Loucy (cell line): ENCODE data around the gene CRNKL1.

Experiments used
- EZH2phosphoT487 ChIP-seq: fragments of 200-600 bp; IDR thresholded peaks from 2 replicates; pipeline ENCODE4 v1.6.1; 2018; ENCODE audit warnings: antibody characterized with exemption, mild to moderate bottlenecking, moderate library complexity, borderline replicate concordance
- TF ChIP-seq, protein P1 (sequence below): fragments of 200-600 bp; sonication (generic); conservative IDR thresholded peaks from 2 replicates; pipeline ENCODE4 v1.5.1; 2014; ENCODE audit warnings: mild to moderate bottlenecking, antibody characterized with exemption, low read length

DNA sequence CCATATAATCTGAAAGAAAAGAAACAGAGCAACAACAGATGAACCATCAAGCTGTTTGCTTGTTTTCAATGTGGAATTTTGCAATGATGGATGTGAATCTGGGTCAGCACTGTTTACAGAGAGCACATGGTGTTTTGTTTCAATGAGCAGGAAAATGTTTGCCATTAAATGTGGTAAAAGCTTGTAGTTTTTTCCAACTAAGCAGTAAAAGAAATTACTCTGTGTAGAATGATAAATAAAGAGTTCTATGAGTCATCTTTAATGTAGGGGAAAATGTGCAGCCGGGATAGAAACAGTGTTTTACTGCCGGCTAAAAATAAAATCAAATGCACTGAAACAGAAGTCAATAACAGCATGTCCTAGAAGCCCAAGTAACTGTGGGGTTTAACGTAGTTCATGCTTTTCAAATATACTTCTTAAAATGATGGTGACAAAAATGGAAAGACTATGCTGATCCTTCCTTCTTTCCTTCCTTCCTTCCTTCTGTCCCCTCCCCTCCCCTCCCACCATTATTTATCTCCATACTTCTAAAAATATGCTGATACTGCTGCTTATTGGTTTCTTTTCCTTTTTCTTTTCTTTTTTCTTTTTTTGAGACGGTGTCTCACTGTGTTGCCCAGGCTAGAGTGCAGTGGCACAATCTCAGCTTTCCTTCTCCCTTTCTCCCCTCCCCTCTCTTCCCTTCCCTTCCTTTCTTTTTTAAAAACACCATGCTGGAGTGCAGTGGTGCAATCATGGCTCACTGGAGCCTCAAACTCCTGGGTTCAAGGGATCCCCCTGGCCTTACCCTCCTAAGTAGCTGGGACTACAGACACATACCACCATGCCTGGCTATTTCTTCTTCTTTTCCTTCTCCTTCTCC lies 41.4 kb downstream of the CRNKL1 start:
- TF ChIP-seq, protein P1, sequence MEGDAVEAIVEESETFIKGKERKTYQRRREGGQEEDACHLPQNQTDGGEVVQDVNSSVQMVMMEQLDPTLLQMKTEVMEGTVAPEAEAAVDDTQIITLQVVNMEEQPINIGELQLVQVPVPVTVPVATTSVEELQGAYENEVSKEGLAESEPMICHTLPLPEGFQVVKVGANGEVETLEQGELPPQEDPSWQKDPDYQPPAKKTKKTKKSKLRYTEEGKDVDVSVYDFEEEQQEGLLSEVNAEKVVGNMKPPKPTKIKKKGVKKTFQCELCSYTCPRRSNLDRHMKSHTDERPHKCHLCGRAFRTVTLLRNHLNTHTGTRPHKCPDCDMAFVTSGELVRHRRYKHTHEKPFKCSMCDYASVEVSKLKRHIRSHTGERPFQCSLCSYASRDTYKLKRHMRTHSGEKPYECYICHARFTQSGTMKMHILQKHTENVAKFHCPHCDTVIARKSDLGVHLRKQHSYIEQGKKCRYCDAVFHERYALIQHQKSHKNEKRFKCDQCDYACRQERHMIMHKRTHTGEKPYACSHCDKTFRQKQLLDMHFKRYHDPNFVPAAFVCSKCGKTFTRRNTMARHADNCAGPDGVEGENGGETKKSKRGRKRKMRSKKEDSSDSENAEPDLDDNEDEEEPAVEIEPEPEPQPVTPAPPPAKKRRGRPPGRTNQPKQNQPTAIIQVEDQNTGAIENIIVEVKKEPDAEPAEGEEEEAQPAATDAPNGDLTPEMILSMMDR = no peak
- TF ChIP-seq EZH2phosphoT487 = no peak
